Right lobe of liver (tissue), 6 donors: ENCODE measurements around the gene MSGN1. TPM values are rescaled to one million over a fixed set of nuclear protein-coding genes. Genes with fewer than 3 reads are reported as not detected.

Experiments
- ATAC-seq, 4 donors: fragments of 200-7000 bp; cut with Tn5 transposase; one replicate each; pipeline ENCODE4 v1.9.1; 2020; ENCODE audit warnings: mild to moderate bottlenecking in 4 of 4, moderate library complexity in 4 of 4
- DNase-seq, 3 donors: peaks; one replicate each; pipeline ENCODE4 v3.0.0-alpha.2; 2020
- H3K27ac ChIP-seq, 3 donors: fragments of 200-600 bp; one replicate each; pipeline ENCODE4 v1.8.0; 2022
- H3K27me3 ChIP-seq, 2 donors: fragments of 200-600 bp; one replicate each; pipeline ENCODE4 v1.8.0; 2022
- H3K36me3 ChIP-seq, 4 donors: fragments of 200-600 bp; sonication (generic) in 1 of 4; one replicate each; pipeline versions ENCODE4 v1.5.1 to v1.8.0; 2017 to 2022; ENCODE audit warnings: control low read depth in 1 of 4
- H3K4me1 ChIP-seq, 4 donors: fragments of 200-600 bp; sonication (generic) in 1 of 4; one replicate each; pipeline versions ENCODE4 v1.5.1 to v1.8.0; 2017 to 2022; ENCODE audit warnings: control low read depth in 1 of 4
- H3K4me3 ChIP-seq, 3 donors: fragments of 200-600 bp; one replicate each; pipeline ENCODE4 v1.8.0; 2022
- H3K9me3 ChIP-seq, 4 donors: fragments of 200-600 bp; sonication (generic) in 1 of 4; one replicate each; pipeline versions ENCODE4 v1.5.1 to v1.8.0; 2017 to 2022; ENCODE audit warnings: control low read depth in 1 of 4
- POLR2A ChIP-seq: fragments of 450-650 bp; IDR thresholded peaks from one replicate; pipeline ENCODE4 v1.6.1; 2017; ENCODE audit warnings: antibody characterized with exemption, mild to moderate bottlenecking
- WGBS: methylation state at CpG from one replicate; pipeline ENCODE4 v1.1.6; 2018; ENCODE audit warnings: low coverage, low lambda C conversion rate; ENCODE audit not compliant: insufficient coverage; ENCODE audit errors: missing lambda C conversion rate; 5-methylcytosine and 5-hydroxymethylcytosine counted together
- intact Hi-C, 2 donors: fragments of 100-400 bp; cut with DNase I; formaldehyde crosslinking; loops; one replicate each; pipeline versions ENCODE4 v1.11.2 to v1.14.1; 2022
- total RNA-seq, 6 experiments: library from RNA; depleted of rRNA in 2 of 6; stranded (reverse); fragments of >200 nt in 2 of 6; fragmentation: NEBNext Ultra II Directional in 3 of 6; extraction: Animal tissue kit (Norgen Biotek cat#: 25700) in 3 of 6; gene quantifications; one replicate each; pipeline versions ENCODE4 v1.1.0 to v1.2.4, GENCODE V29; 2016 to 2023
- TF ChIP-seq, protein P1 (sequence below), 4 donors: fragments of 200-600 bp in 3 of 4; fragments of 450-650 bp in 1 of 4; IDR thresholded peaks; one replicate each; pipeline versions ENCODE4 v1.5.1 to v1.8.0; 2016 to 2022; ENCODE audit warnings: antibody characterized with exemption in 4 of 4, mild to moderate bottlenecking in 2 of 4
- donor health status: DM: no; HTN: yes; CAD: no.
- donor health status: DM: no; HTN: no; CAD: no.
- donor health status: DM: no; HTN: no; CAD: no.
- donor health status: DM: no; HTN: yes; CAD: no.
- donor health status: DM: no; HTN: yes; CAD: no.

The MSGN1 gene
- total RNA-seq, 6 experiments from 2014 or later: not detected

DNA sequence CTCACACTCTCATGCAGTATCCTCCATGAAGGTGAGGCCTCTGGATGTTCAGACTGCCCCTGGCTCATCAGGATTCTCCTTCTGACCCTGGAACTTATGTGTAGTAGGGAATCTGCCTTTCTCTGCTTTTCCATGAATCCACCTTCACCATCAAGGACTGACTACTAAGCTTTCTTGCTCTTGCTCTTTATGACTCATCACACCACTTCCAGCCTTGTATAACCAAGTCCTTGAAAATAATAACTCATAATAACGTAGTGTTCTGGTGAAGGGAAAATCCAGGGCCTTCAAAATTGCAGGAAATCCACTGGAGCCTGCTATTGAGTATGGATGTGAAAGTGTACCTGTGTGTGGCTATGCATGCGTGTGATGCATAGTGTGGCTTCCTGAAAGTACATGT lies 50.9 kb downstream of the MSGN1 start:
- ATAC-seq: no peak
- H3K4me3 ChIP-seq: no peak overlapping the region
- H3K27me3 ChIP-seq: no peaks in the 10 kb centered on the region
- H3K36me3 ChIP-seq: no peaks in the 10 kb centered on the region
- H3K27ac ChIP-seq: no peak overlapping the region
- intact Hi-C loops: no loop called here
- H3K9me3 ChIP-seq: no peaks in the 10 kb centered on the region
- H3K4me1 ChIP-seq: no peaks in the 10 kb centered on the region
- no peak for DNase-seq
- TF ChIP-seq, protein P1, sequence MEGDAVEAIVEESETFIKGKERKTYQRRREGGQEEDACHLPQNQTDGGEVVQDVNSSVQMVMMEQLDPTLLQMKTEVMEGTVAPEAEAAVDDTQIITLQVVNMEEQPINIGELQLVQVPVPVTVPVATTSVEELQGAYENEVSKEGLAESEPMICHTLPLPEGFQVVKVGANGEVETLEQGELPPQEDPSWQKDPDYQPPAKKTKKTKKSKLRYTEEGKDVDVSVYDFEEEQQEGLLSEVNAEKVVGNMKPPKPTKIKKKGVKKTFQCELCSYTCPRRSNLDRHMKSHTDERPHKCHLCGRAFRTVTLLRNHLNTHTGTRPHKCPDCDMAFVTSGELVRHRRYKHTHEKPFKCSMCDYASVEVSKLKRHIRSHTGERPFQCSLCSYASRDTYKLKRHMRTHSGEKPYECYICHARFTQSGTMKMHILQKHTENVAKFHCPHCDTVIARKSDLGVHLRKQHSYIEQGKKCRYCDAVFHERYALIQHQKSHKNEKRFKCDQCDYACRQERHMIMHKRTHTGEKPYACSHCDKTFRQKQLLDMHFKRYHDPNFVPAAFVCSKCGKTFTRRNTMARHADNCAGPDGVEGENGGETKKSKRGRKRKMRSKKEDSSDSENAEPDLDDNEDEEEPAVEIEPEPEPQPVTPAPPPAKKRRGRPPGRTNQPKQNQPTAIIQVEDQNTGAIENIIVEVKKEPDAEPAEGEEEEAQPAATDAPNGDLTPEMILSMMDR (IDR thresholded peaks at IDR 0.05): no peak
- no peak for TF ChIP-seq POLR2A
- WGBS: 75% methylated on average over 2 of the region's 2 CpGs

Other genes starting within 250 kb of the MSGN1 start
- gene SMC6, start 62.6 kb upstream of the MSGN1 start, total RNA-seq: 10 to 100 TPM in 3 of 6 experiments, 1 to 10 TPM in 3; 8.1 to 14.4 (median 10.2) TPM
- 10 to 100 TPM in 1 of 6 experiments, 1 to 10 TPM in 5; 6.0 to 15.6 (median 6.5) TPM for gene GEN1, start 62.3 kb upstream of the MSGN1 start, total RNA-seq
- gene KCNS3, start 62.2 kb downstream of the MSGN1 start, total RNA-seq: 1 to 10 TPM; 1.3 to 6.8 (median 2.9) TPM